CD4-positive, CD25-positive, alpha-beta regulatory T cell (primary cell): ENCODE data around the gene ZNF595. TPM values are rescaled to one million over a fixed set of nuclear protein-coding genes. Genes with fewer than 3 reads are reported as not detected.

ENCODE experiments used
- polyA plus RNA-seq, 4 donors: library from polyadenylated mRNA; unstranded; fragments of 300-500 nt; fragmentation: Illumina TruSeq; gene quantifications; one replicate each; pipeline ENCODE4 v1.2.3, GENCODE V29; 2021
- total RNA-seq: library from RNA; stranded (reverse); gene quantifications from one replicate; pipeline ENCODE4 v1.2.3, GENCODE V29; 2022

The ZNF595 gene
- total and polyA plus RNA-seq, 5 donors from 2014 or later, result 0.76 to 12.5 (median 10.3) TPM

Other genes with a start within 250 kb of the ZNF595 start
- gene ZNF718, start 71.2 kb downstream of the ZNF595 start, total RNA-seq, result 5.5 TPM
- 1 to 10 TPM; 2.3 to 5.0 (median 4.5) TPM for gene ZNF718, start 71.2 kb downstream of the ZNF595 start, polyA plus RNA-seq